Activated naive CD4-positive, alpha-beta T cell treated with anti-CD3 and anti-CD28 coated beads, Interleukin-2, amount 50 U/mL, for 24 hours (primary cell): ENCODE results near the gene GATAD2A.

Source experiments
- H3K27ac Mint-ChIP-seq: one replicate; pipeline ENCODE4 v1.8.0; 2021; ENCODE audit warnings: mild to moderate bottlenecking, mixed read lengths
- H3K27me3 Mint-ChIP-seq: one replicate; pipeline ENCODE4 v1.8.0; 2021; ENCODE audit warnings: mixed read lengths
- H3K36me3 Mint-ChIP-seq: one replicate; pipeline ENCODE4 v1.8.0; 2021; ENCODE audit warnings: mixed read lengths
- H3K4me1 Mint-ChIP-seq: one replicate; pipeline ENCODE4 v1.8.0; 2021; ENCODE audit warnings: mixed read lengths
- H3K4me3 Mint-ChIP-seq: one replicate; pipeline ENCODE4 v1.8.0; 2021; ENCODE audit warnings: mild to moderate bottlenecking, mixed read lengths
- H3K9me3 Mint-ChIP-seq: one replicate; pipeline ENCODE4 v1.8.0; 2021; ENCODE audit warnings: mixed read lengths

The GATAD2A gene

DNA sequence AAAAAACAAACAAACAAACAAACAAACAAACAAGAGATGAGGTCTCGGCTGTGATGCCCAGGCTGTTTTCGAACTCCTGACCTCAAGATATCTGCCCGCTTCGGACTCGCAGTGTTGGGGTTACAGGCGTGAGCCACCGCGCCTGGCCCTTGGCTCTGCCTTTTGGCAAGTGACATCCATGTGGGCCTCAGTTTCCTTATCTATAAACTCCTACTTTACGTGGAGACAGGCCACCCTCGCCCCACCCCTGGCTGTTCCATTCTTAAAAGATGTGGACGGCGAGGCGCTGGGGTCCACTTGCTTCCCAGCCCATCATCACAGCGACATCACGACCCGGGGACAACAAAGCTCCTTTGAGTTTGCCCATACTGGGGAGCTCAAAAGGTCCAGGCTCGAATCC is 108.2 kb downstream of the GATAD2A start:
- H3K4me1 Mint-ChIP-seq: peaks cover 11% of the 10 kb centered on the region
- no peaks in the 10 kb centered on the region for H3K36me3 Mint-ChIP-seq
- H3K4me3 Mint-ChIP-seq: no peak overlapping the region
- no peaks in the 10 kb centered on the region for H3K9me3 Mint-ChIP-seq
- H3K27ac Mint-ChIP-seq: no peak overlapping the region
- H3K27me3 Mint-ChIP-seq: no peaks in the 10 kb centered on the region

DNA sequence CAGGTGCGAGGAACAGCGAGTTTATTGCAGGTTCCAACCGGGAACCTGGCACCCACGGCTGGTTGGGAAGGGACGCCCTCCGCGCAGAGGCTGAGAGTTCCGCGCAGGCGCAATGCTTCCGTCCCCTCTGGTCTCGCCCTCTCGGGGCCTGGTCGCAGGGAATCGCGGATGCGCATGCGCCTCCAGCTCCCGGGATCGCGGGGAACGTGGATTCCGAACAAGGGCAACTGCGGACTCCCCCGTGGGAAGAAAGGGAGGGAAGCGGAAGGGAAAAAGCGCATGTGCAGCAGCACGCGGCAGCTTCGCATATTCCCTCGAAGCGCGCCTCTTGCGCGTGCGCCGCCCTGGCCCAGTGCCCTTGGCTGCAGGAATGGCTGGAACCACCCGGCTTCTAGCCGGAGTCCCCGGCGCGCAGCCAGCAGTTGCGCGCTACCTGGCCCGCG is 108.8 kb downstream of the GATAD2A start:
- Mint-ChIP-seq H3K4me3 (peak overlapping the region; percentile 44), H3K27me3 (no peaks in the 10 kb centered on the region)

DNA sequence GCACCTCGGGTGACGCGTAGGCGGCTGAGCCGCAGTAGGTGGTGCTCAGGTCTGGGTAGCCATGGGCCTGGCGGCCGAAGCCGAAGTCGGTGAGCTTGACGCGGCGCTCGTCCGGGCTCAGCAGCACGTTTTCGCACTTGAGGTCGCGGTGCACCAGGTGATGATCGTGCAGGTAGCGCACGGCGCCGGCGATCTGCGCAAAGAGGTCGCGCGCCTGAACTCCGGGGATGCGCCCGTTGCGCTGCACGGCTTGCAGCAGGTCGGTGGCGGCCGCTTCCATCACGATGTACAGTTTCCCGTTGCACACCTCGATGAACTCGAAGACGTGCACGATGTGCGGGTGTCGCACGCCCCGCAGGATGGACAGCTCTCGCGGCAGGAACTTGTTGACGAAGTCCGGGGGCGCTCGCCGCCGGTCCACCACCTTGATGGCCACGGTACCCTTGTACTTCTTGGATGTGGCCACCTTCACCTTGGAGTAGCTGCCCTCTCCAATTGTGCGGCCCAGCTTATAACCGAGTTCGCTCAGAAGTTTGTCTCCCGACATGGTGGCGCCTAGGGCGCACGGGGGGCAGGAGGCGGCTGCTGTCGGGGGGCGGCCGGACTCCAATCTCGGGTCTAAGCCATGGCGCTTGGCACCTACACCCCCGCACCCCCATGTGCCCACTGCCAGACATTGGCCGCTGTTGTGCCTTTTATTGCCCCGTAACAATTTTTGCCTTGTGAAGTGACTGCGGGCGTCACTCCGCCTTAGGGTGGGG is 109.6 kb downstream of the GATAD2A start, which contains the start of gene TSSK6:
TSS of gene TSSK6 (minus strand) at position 668 of the 761 bp plus-strand sequence. CDS start at position 547, 121 bp downstream.
- Mint-ChIP-seq H3K4me1 (peaks cover 22% of the 10 kb centered on the region), H3K36me3 (peaks cover 5% of the 10 kb centered on the region), H3K27me3 (no peaks in the 10 kb centered on the region), H3K4me3 (peak within 1 kb of the TSS; percentile 91), H3K27ac (peak within 1 kb of the TSS; percentile 93), H3K9me3 (no peaks in the 10 kb centered on the region)

More for the DNA sequence above, 108.8 kb downstream of the GATAD2A start:
- H3K4me1 Mint-ChIP-seq: peaks cover 13% of the 10 kb centered on the region
- no peak overlapping the region for H3K27ac Mint-ChIP-seq
- H3K36me3 Mint-ChIP-seq: peaks cover 2% of the 10 kb centered on the region
- no peaks in the 10 kb centered on the region for H3K9me3 Mint-ChIP-seq

DNA sequence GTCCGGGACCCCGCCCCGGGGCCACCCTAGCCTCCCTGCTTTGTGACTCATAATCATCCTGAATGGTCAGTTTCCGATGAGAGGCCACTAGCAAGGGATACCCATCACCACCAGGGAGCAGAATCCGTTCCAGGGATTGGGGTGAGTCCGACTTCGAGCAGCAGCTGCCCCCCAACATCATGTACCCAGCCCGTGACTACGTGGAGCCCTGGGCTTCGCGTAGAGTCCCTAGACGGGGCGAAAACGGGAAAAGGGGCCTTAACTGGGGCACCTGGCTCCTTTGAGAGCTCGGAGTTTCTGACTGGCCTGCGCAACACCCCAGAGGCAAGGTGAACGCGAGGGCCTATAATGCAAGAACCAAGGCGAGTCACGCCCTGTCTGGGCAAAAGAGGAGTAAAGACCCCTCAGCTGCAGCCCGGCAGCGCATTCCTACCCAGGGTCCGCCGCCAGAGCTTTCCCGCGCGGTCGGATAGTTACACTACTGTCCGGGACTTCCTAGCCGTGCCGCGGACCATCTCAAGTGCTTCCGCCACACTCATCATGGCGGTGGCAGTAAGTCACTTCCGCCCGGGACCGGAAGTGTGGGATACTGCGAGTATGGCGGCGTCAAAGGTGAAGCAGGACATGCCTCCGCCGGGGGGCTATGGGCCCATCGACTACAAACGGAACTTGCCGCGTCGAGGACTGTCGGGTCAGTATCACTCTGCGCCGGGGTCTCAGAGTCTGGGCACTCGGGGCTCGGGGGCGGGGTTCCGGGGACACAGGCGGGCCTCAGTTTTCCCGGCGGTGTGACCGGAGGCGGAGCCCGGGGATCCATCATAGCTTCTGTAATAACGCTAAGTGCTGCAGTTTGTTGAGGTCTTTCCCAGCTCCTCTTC is 110.4 kb downstream of the GATAD2A start, which contains the start of gene NDUFA13:
TSS of gene NDUFA13 (plus strand) at position 584 of the 878 bp plus-strand sequence. CDS start at position 598, 14 bp downstream.
- Mint-ChIP-seq H3K27me3 (no peaks in the 10 kb centered on the region), H3K4me1 (peaks cover 29% of the 10 kb centered on the region), H3K9me3 (no peaks in the 10 kb centered on the region), H3K4me3 (peak within 1 kb of the TSS; percentile 91), H3K27ac (peak within 1 kb of the TSS; percentile 93), H3K36me3 (peaks cover 10% of the 10 kb centered on the region)

DNA sequence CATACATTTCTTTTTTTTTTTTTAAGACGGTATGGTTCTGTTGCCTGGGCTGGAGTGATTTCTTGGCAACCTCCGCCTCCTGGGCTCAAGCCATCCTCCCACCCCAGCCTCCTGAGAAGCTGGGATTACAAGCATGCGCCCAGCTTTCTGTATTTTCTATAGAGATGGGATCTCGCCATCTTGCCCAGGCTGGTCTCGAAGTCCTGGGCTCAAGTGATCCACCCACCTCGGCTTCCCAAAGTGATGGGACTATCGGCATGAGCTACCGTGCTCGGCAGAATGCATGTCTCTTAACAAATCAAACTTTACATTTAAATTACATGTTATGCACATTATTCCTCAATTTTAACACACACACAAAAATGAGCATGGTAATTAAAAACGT is 111.8 kb downstream of the GATAD2A start:
- H3K27me3 Mint-ChIP-seq: no peaks in the 10 kb centered on the region
- H3K27ac Mint-ChIP-seq: no peak overlapping the region
- H3K36me3 Mint-ChIP-seq: peaks cover 10% of the 10 kb centered on the region
- H3K4me1 Mint-ChIP-seq: peaks cover 32% of the 10 kb centered on the region
- H3K4me3 Mint-ChIP-seq: peak overlapping the region; percentile 91
- H3K9me3 Mint-ChIP-seq: no peaks in the 10 kb centered on the region

DNA sequence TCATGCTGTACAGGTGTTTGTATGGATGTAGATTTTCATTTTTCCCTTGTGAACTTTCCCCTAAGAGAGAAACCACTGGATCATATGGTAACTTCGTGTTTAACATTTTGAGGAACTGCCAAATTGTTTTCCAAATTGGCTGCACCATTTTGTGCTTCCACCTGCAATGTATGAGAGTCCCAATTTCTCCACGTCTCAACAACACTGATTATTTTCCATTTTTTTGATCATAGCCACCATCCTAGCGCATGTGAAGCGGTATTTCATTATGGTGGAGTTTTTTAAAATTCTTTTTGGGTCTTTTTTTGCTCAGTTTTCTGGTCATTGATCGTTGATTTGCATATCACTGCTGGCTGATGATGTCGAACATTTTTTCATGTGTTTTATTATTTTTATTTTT is 115.5 kb downstream of the GATAD2A start:
- H3K4me1 Mint-ChIP-seq: peaks cover 40% of the 10 kb centered on the region
- no peaks in the 10 kb centered on the region for H3K9me3 Mint-ChIP-seq
- H3K27me3 Mint-ChIP-seq: no peaks in the 10 kb centered on the region
- H3K4me3 Mint-ChIP-seq: peak overlapping the region; percentile 24
- peaks cover 10% of the 10 kb centered on the region for H3K36me3 Mint-ChIP-seq
- H3K27ac Mint-ChIP-seq: no peak overlapping the region

DNA sequence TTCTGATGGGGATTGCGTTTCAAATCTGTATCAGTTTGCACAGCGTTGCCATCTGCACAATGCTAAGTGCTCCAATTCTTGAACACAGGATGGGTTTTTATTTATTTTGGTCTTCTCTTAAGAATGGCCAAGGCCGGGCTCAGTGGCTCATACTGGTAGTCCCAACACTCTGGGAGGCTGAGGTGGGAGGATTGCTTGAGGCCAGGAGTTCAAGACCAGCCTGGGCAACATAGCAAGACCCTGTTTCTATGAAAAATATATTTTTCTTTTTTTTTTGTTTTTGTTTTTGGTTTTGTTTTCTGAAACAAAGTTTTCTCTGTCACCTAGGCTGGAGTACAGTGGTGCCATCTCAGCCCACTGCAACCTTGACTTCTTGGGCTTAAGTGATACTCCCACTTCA is 117.7 kb downstream of the GATAD2A start:
- peaks cover 10% of the 10 kb centered on the region for H3K36me3 Mint-ChIP-seq

DNA sequence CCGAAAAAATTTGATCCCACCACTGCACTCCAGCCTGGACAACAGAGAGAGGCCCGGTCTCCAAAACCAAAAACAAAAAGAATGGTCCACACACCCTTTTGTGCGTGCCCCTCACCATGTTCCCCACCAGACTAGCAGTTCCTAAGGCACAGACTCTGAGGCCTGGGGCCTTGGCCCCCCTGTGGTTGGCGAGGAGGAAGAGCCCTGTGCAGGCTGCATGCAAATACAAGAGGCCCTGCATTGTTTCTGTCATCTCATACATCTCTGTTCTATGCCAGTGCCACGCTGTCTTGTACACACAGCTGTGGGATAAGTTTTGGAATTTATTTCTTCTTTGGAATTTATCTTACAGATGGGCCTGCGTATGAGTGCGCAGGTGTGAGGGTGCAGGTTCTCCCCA is 118.6 kb downstream of the GATAD2A start:
- H3K4me3 Mint-ChIP-seq: no peak overlapping the region
- H3K27me3 Mint-ChIP-seq: no peaks in the 10 kb centered on the region
- peaks cover 9% of the 10 kb centered on the region for H3K36me3 Mint-ChIP-seq
- H3K9me3 Mint-ChIP-seq: no peaks in the 10 kb centered on the region
- no peak overlapping the region for H3K27ac Mint-ChIP-seq
- H3K4me1 Mint-ChIP-seq: peaks cover 30% of the 10 kb centered on the region

More for the DNA sequence above, 117.7 kb downstream of the GATAD2A start:
- no peak overlapping the region for H3K27ac Mint-ChIP-seq
- no peaks in the 10 kb centered on the region for H3K9me3 Mint-ChIP-seq
- H3K4me3 Mint-ChIP-seq: no peak overlapping the region
- peaks cover 31% of the 10 kb centered on the region for H3K4me1 Mint-ChIP-seq
- no peaks in the 10 kb centered on the region for H3K27me3 Mint-ChIP-seq

DNA sequence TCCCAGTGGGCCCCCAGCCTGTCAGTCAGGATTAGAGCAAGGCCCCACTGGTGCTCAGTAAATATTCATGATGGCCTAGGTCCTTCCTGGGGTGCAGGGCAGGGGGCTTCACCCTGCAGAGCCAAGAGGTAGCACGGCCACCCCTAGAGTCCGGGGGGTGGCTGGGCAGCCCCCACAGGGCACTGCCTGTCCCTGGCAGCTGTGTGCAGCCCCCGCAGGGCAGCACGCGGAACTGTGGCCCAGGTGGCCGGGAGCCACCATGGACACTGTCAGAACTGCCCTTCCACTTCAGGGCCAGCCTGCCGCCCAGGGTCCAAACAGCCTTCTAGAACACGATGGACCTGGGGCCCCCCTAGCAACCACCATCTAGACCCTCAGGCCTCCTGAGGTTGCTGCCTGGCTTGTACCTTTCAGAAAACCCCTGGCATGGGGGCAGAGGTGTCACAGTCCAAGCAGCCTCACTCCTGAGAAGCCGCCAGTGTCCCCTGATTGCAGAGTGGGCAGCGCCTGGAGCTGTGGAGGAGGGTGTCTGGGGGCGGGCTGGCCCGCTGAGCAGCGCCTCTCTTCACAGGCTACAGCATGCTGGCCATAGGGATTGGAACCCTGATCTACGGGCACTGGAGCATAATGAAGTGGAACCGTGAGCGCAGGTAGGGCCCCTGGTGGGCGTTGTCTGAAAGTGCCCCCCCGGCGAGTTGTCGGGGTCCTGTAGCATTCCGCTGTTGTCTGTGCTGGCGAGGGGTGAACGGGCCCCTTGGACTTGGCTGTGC is 120.3 kb downstream of the GATAD2A start:
- Mint-ChIP-seq H3K9me3 (no peaks in the 10 kb centered on the region), H3K4me1 (peaks cover 13% of the 10 kb centered on the region), H3K4me3 (no peak overlapping the region), H3K36me3 (peaks cover under 1% of the 10 kb centered on the region), H3K27ac (no peak overlapping the region), H3K27me3 (no peaks in the 10 kb centered on the region)

DNA sequence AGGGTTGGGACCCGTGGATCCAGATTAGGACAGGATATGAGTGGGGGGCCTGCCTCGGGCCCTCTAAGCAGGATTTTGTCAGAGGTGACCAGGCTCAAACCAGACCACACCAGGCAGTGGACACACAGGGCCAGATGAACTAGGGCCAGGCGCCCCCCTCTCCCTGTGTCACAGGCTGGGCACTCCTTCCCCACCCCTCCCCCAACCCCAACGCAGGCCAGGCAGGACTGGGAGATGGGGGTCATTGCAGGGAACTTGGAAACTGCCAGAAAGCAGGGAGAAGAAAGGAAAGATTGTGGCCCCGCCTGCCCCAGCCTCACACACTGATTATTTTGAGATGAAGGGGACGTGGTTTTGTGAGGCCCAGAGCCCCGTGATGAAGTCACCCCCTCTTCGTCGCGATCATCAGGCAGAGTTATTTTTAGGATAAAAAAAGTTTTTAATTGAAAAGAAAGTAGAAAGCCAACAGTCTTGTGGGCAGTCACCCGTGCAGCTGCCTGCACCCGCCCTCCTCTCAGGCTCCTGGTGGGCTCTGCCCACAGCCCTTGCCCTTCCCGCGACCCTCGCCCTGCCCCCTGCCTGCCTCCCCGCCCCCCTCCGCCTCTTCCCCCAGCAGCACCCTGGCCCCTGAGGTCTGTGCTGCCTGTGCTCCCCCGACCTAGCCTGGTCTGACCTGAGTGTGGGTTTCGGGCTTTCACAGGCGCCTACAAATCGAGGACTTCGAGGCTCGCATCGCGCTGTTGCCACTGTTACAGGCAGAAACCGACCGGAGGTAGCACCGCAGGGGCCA is 121.3 kb downstream of the GATAD2A start:
- H3K27ac Mint-ChIP-seq: no peak overlapping the region
- H3K4me3 Mint-ChIP-seq: no peak overlapping the region
- H3K27me3 Mint-ChIP-seq: no peaks in the 10 kb centered on the region
- H3K36me3 Mint-ChIP-seq: no peaks in the 10 kb centered on the region
- H3K9me3 Mint-ChIP-seq: no peaks in the 10 kb centered on the region
- peaks cover 9% of the 10 kb centered on the region for H3K4me1 Mint-ChIP-seq

DNA sequence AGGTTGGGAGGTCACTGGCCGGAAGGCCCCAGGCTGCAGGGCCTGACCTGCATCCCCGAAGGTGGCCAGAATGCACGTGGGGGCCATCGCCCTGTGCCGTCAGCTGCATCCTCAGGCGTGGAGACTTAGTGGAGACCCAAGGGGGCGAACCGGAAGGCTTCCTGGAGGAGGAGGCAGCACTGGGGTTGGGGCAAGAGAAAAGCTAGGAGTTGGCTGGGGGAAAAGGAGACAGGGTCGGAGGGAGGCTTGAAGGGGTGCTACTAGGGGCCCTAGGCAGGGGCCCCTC is 121.8 kb downstream of the GATAD2A start:
- Mint-ChIP-seq H3K27me3 (no peaks in the 10 kb centered on the region), H3K27ac (no peak overlapping the region), H3K9me3 (no peaks in the 10 kb centered on the region), H3K36me3 (peaks cover 2% of the 10 kb centered on the region), H3K4me3 (no peak overlapping the region), H3K4me1 (peaks cover 13% of the 10 kb centered on the region)

DNA sequence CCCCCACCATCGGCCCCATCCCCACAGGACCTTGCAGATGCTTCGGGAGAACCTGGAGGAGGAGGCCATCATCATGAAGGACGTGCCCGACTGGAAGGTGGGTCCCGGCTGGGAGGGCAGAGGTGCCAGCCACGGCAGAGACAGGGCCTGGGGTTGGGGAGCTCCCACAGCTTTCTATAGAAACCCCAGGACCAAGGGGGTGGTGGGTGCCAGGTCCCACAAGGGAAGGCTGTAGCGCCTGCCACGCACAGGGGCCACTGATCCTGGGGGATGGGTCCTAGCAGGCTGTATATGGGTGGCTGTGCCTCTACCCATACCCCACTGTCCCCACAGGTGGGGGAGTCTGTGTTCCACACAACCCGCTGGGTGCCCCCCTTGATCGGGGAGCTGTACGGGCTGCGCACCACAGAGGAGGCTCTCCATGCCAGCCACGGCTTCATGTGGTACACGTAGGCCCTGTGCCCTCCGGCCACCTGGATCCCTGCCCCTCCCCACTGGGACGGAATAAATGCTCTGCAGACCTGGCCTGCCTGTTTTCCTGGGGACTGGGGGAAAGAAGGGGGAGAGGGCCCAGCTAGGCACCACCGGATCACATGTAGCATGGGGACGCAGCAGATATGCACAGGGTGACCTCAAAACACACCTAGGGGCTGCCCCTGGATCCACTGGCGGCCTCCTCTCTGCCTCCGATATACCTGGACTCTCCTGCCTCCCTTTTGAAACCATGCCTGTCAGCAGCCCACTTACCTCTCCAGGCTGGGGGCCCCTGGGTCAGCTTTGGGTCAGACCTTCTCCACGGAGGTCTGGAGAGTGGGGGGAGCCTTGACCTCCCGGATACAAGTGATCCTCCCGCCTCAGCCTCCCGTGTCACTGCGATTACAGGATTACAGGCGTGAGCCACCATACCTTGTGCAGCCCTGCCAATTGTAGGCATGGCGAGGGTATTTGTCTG is 122.5 kb downstream of the GATAD2A start:
- H3K27ac Mint-ChIP-seq: no peak overlapping the region
- peaks cover 8% of the 10 kb centered on the region for H3K4me1 Mint-ChIP-seq
- no peaks in the 10 kb centered on the region for H3K27me3 Mint-ChIP-seq
- H3K9me3 Mint-ChIP-seq: no peaks in the 10 kb centered on the region
- H3K4me3 Mint-ChIP-seq: no peak overlapping the region
- H3K36me3 Mint-ChIP-seq: peaks cover 2% of the 10 kb centered on the region

DNA sequence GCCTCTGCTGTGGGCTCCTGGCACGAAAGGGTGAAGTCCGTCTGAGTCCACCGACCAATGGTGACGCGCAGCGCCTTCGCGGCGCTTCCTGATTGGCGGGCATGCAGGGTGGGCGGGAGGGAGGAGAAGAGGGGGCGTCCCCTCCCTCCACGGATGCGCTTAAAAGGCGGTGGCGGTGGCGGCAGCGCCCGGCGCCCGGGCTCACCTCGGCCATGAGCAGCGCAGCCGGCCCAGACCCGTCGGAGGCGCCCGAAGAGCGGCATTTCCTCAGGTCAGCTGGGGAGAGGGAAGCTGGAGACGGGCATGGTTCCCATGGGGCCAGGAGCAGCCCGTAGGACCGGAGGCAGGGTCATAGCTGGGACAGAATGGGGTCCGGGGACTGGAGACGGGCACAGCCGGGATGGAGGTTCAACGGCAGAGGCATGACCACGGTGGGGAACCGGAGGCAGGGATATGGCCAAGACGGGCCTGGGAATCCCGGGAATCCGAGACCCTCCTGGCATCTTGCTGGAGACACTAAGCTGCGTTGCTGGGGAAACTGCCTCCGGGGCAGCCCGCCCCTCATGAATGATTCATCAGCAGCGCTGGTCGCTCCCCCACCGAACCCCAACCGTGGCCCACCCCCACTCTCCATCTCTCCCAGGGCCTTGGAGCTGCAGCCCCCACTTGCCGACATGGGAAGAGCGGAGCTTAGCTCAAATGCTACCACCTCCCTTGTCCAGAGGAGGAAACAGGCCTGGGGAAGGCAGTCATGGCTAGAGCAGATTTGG is 123.4 kb downstream of the GATAD2A start, which contains the start of gene YJEFN3:
TSS of gene YJEFN3 (plus strand) at position 191 of the 770 bp plus-strand sequence. CDS start at position 213, 22 bp downstream.
- H3K36me3 Mint-ChIP-seq: peaks cover 2% of the 10 kb centered on the region
- no peaks in the 10 kb centered on the region for H3K27me3 Mint-ChIP-seq
- no peak within 1 kb of the TSS for H3K27ac Mint-ChIP-seq
- H3K4me3 Mint-ChIP-seq: no peak within 1 kb of the TSS
- no peaks in the 10 kb centered on the region for H3K9me3 Mint-ChIP-seq
- peaks cover 10% of the 10 kb centered on the region for H3K4me1 Mint-ChIP-seq
